VCaP (cell line): ENCODE measurements around the gene MED12L.
A peak's percentile ranks its signal among the peaks of the same experiment; 100 is the strongest.

Source experiments
- H3K27ac ChIP-seq: fragments of 450-650 bp; 2 replicates; pipeline ENCODE4 v1.5.1; 2017
- CTCF ChIP-seq: fragments of 450-650 bp; conservative IDR thresholded peaks from 2 replicates; pipeline ENCODE4 v1.5.1; 2017; ENCODE audit warnings: mild to moderate bottlenecking, moderate library complexity

The MED12L gene

GRCh38 chr3:151460774-151461450 is 375.4 kb downstream of the MED12L start, which contains the start of gene IGSF10:
Gene IGSF10 (minus strand): TSS chr3:151461061. CDS start chr3:151458709, 2,352 bp downstream.
- no peak for TF ChIP-seq CTCF
- no peak within 1 kb of the TSS for H3K27ac ChIP-seq

- no peak for TF ChIP-seq CTCF
Observed at GRCh38 chr3:151462278-151462780, 376.9 kb downstream of the MED12L start.

GRCh38 chr3:151462991-151463390 is 377.5 kb downstream of the MED12L start:
- H3K27ac ChIP-seq = no peak overlapping the region
- TF ChIP-seq CTCF = no peak

More at GRCh38 chr3:151462278-151462780, 376.9 kb downstream of the MED12L start:
- H3K27ac ChIP-seq = no peak overlapping the region

- no peak overlapping the region for H3K27ac ChIP-seq
- no peak for TF ChIP-seq CTCF
Observed at GRCh38 chr3:151467069-151467468, 381.6 kb downstream of the MED12L start.

- peak; percentile 96 for TF ChIP-seq CTCF
- H3K27ac ChIP-seq = no peak overlapping the region
Observed at GRCh38 chr3:151468284-151468917, 382.9 kb downstream of the MED12L start.

GRCh38 chr3:151476344-151477018 is 391.0 kb downstream of the MED12L start:
- H3K27ac ChIP-seq = no peak overlapping the region
- TF ChIP-seq CTCF = no peak

GRCh38 chr3:151477591-151478334 is 392.3 kb downstream of the MED12L start:
- no peak overlapping the region for H3K27ac ChIP-seq
- TF ChIP-seq CTCF = no peak
